Smooth muscle cell (in vitro differentiated cells): ENCODE data around the gene MYO10. TPM values are rescaled to one million over a fixed set of nuclear protein-coding genes. Genes with fewer than 3 reads are reported as not detected.

Source experiments
- DNase-seq: peaks from one replicate; lab custom pipeline; 2025; ENCODE audit not compliant: unreplicated experiment; lab: John Stamatoyannopoulos, UW
- H2AFZ ChIP-seq: fragments of 200-600 bp; sonication (generic); 2 replicates; pipeline ENCODE4 v1.6.0; 2016; ENCODE audit warnings: antibody characterized with exemption, low read depth, mild to moderate bottlenecking
- H3F3A ChIP-seq: fragments of 200-600 bp; sonication (generic); 2 replicates; pipeline ENCODE4 v1.6.0; 2017; ENCODE audit warnings: antibody characterized with exemption, low read depth
- H3K27ac ChIP-seq: fragments of 200-600 bp; sonication (generic); 2 replicates; pipeline ENCODE4 v1.5.1; 2016; ENCODE audit warnings: low read depth, mild to moderate bottlenecking
- H3K27me3 ChIP-seq: fragments of 200-600 bp; sonication (generic); 2 replicates; pipeline ENCODE4 v1.6.1; 2016; ENCODE audit warnings: low read depth, mild to moderate bottlenecking
- H3K36me3 ChIP-seq: fragments of 200-600 bp; sonication (generic); 2 replicates; pipeline ENCODE4 v1.5.1; 2016; ENCODE audit warnings: low read depth
- H3K4me1 ChIP-seq: fragments of 200-600 bp; sonication (generic); 2 replicates; pipeline ENCODE4 v1.5.1; 2016; ENCODE audit warnings: low read depth
- H3K4me2 ChIP-seq: fragments of 200-600 bp; sonication (generic); 2 replicates; pipeline ENCODE4 v1.6.0; 2016; ENCODE audit warnings: mild to moderate bottlenecking
- H3K4me3 ChIP-seq: fragments of 200-600 bp; sonication (generic); 2 replicates; pipeline ENCODE4 v1.5.1; 2016; ENCODE audit warnings: mild to moderate bottlenecking
- H3K79me2 ChIP-seq: fragments of 200-600 bp; sonication (generic); 2 replicates; pipeline ENCODE4 v1.6.0; 2016; ENCODE audit warnings: low read depth, mild to moderate bottlenecking
- H3K9ac ChIP-seq: fragments of 200-600 bp; sonication (generic); 2 replicates; pipeline ENCODE4 v1.6.0; 2016; ENCODE audit warnings: low read depth
- H3K9me3 ChIP-seq: fragments of 200-600 bp; sonication (generic); replicated peaks from 2 replicates; pipeline ENCODE4 v1.5.1; 2016; ENCODE audit warnings: low read depth
- H4K20me1 ChIP-seq: fragments of 200-600 bp; sonication (generic); 2 replicates; pipeline ENCODE4 v1.6.0; 2016; ENCODE audit warnings: low read depth
- CTCF ChIP-seq: fragments of 200-600 bp; sonication (generic); IDR thresholded peaks from 2 replicates; pipeline ENCODE4 v1.5.1; 2017; ENCODE audit warnings: borderline replicate concordance, mild to moderate bottlenecking, antibody characterized with exemption; ENCODE audit not compliant: insufficient read depth, poor library complexity, severe bottlenecking
- WGBS: methylation state at CpG from one replicate; pipeline ENCODE4 v1.1.7; 2016; ENCODE audit warnings: low lambda C conversion rate; 5-methylcytosine and 5-hydroxymethylcytosine counted together
- polyA plus RNA-seq: library from polyadenylated mRNA; unstranded; fragments of >200 nt; fragmentation: Nextera tagmentation; extraction: Ambion mirVana; gene quantifications from 2 replicates; pipeline ENCODE4 v1.2.1, GENCODE V29; 2016
- total RNA-seq: library from RNA; depleted of rRNA; stranded (reverse); fragments of >200 nt; gene quantifications from 2 replicates; pipeline ENCODE4 v1.2.3, GENCODE V29; 2014

The MYO10 gene
- total and polyA plus RNA-seq, 2 experiments from 2014 or later: 76.4 to 96.8 TPM

DNA sequence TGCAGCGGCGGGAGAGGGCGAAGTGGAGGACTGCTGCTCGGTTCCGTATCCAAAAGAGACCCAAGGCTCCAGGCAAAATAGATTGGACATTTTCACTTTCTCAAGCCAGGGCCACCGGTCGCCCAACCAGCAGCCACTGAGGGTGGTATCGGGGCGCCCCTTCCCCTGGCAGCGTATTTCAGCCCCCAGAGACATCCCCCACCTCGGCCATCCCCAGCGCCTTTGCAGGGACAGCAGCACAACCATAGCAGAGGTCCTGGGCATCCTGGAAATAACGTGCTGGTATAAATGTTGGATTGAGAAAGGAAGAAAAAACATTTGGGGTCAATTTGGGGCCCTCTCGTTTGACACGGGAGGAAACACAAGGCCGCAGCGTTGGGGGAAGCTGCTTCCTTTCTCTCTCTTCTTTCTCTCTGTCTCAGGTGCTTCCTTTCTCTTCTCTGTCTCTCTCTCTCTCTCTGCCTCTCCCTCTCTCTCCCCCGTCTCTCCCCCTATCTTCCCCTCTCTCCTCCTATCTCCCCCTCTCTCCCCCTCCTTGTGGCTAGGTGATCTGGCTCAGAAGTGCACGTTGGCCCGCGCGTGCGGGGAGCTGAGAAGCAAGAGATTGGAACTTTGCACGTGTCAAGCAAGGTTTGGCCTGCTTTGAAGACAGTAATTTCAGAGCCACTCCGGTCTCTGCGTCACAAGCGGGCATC, 318.7 kb downstream of the MYO10 start:
- Histone ChIP-seq H3K9ac (no peak overlapping the region), H3F3A (no peaks in the 10 kb centered on the region), H3K4me1 (peaks cover 3% of the 10 kb centered on the region), H3K9me3 (no peaks in the 10 kb centered on the region), H3K27ac (no peak overlapping the region), H2AFZ (peak overlapping the region; percentile 86), H3K36me3 (no peaks in the 10 kb centered on the region), H3K4me3 (peak overlapping the region; percentile 83), H3K79me2 (no peaks in the 10 kb centered on the region), H4K20me1 (no peaks in the 10 kb centered on the region), H3K4me2 (peak overlapping the region; percentile 99), H3K27me3 (peaks cover 30% of the 10 kb centered on the region)
- 17% methylated on average over 21 of the region's 27 CpGs for WGBS
- DNase-seq: no peak
- TF ChIP-seq CTCF: no peak

DNA sequence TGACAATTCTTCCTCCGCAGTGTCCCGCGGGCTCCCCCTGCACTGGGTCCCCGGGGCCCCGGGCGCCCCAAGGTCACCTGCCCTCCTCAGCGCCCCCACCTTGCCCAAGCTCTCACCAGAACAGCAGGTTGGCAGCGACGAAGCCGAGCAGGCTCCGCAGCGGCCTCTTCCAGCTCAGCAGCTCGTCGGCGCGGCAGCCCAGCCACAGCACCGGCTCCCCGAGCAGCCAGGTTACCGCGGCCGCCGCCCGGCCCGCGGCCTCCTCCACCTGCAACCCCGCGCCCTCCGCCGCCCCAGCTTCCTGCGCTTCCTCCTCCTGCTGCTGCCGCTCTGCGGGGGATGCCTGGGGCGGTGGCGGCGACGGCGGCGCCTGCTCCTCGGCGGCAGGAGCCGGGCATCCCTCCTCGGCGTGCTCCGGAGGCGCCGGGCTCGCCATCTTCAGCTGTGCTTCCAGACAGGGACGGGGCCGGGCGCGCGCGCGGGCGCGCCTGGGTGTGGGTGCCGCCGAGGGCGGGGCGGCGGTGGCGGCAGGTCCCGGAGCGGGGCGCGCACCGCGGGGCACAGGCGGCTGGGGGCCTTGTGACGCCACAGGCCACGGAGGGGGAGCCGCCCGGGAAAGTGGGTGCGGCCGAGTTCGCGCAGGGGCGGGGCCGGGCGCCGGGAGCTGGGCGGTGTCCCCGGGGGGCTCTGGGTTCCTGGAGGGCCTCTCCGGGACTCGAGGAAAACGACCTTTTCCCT, 319.4 kb downstream of the MYO10 start, which contains the start of gene RETREG1:
RETREG1 (minus strand) TSS at position 462 of the 738 bp plus-strand sequence; CDS start at position 436, 26 bp downstream.
- Histone ChIP-seq H3K4me3 (peak within 1 kb of the TSS; percentile 83), H3K4me1 (peaks cover 3% of the 10 kb centered on the region), H3K9me3 (no peaks in the 10 kb centered on the region), H3K27me3 (peaks cover 30% of the 10 kb centered on the region), H3F3A (no peaks in the 10 kb centered on the region), H3K79me2 (no peaks in the 10 kb centered on the region), H3K9ac (no peak within 1 kb of the TSS), H4K20me1 (no peaks in the 10 kb centered on the region), H3K27ac (no peak within 1 kb of the TSS), H2AFZ (peak within 1 kb of the TSS; percentile 92), H3K4me2 (peak within 1 kb of the TSS; percentile 99), H3K36me3 (no peaks in the 10 kb centered on the region)
- peak; percentile 20 for DNase-seq
- TF ChIP-seq CTCF: no peak
- WGBS: under 1% methylated on average over 47 of the region's 86 CpGs

GRCh38 chr5:16615741-16616535, 320.1 kb downstream of the MYO10 start:
- no peaks in the 10 kb centered on the region for H4K20me1 ChIP-seq
- no peak overlapping the region for H3K27ac ChIP-seq
- H2AFZ ChIP-seq: peak overlapping the region; percentile 92
- 20% methylated on average over 31 of the region's 31 CpGs for WGBS
- no peak for TF ChIP-seq CTCF
- DNase-seq: no peak
- H3K36me3 ChIP-seq: no peaks in the 10 kb centered on the region
- peak overlapping the region; percentile 83 for H3K4me3 ChIP-seq
- peaks cover 3% of the 10 kb centered on the region for H3K4me1 ChIP-seq
- H3K27me3 ChIP-seq: peaks cover 30% of the 10 kb centered on the region
- H3F3A ChIP-seq: no peaks in the 10 kb centered on the region
- H3K9me3 ChIP-seq: no peaks in the 10 kb centered on the region
- H3K9ac ChIP-seq: no peak overlapping the region
- H3K79me2 ChIP-seq: no peaks in the 10 kb centered on the region
- H3K4me2 ChIP-seq: peak overlapping the region; percentile 99
